Panc1 (cell line): ENCODE data around the gene MYO7B. TPM values are rescaled to one million over a fixed set of nuclear protein-coding genes. Genes with fewer than 3 reads are reported as not detected.

Experiments
- ATAC-seq: fragments of 200-7000 bp; cut with Tn5 transposase; 2 replicates; pipeline ENCODE4 v1.9.1; 2020; ENCODE audit warnings: mild to moderate bottlenecking, moderate library complexity
- BruUV-seq: library from RNA; stranded (reverse); fragments of 400-500 nt; replicated peaks from 2 replicates; lab custom pipeline; 2021; lab: Mats Ljungman, UMichigan
- CTCF ChIA-PET: fragments of 300-600 bp; sonication (Branson Sonifier 250); formaldehyde crosslinking; loops from one replicate; lab custom pipeline; 2022; ENCODE audit warnings: antibody characterized with exemption; lab: Charles Lee
- POLR2A ChIA-PET: fragments of 300-600 bp; sonication (Branson Sonifier 250); formaldehyde crosslinking; loops from one replicate; lab custom pipeline; 2022; ENCODE audit warnings: antibody characterized with exemption; lab: Charles Lee
- DNase-seq: peaks from one replicate; pipeline ENCODE4 v3.0.0-alpha.2; 2010; ENCODE audit warnings: low read depth, low spot score
- H3K27ac ChIP-seq: 2 replicates; pipeline ENCODE4 v1.5.1; 2011; ENCODE audit warnings: mild to moderate bottlenecking, low read length, inconsistent platforms
- H3K27me3 ChIP-seq: fragments of 200-500 bp; sonication (Bioruptor generic); 2 replicates; pipeline ENCODE4 v1.6.0; 2014; ENCODE audit warnings: low read length, inconsistent platforms; ENCODE audit not compliant: control insufficient read depth, insufficient read depth
- H3K36me3 ChIP-seq: fragments of 200-500 bp; sonication (Bioruptor generic); 2 replicates; pipeline ENCODE4 v1.5.1; 2014; ENCODE audit warnings: inconsistent platforms, mild to moderate bottlenecking, low read length, moderate library complexity; ENCODE audit not compliant: control insufficient read depth, insufficient read depth
- H3K4me1 ChIP-seq: 2 replicates; pipeline ENCODE4 v1.5.1; 2011; ENCODE audit warnings: inconsistent platforms, mild to moderate bottlenecking, low read length, moderate library complexity; ENCODE audit not compliant: control insufficient read depth, insufficient read depth
- H3K4me3 ChIP-seq, 2 experiments: 2 replicates each; pipeline ENCODE4 v1.5.1; 2011 to 2012; ENCODE audit warnings: low read depth in 2 of 2, low read length in 2 of 2, mild to moderate bottlenecking in 2 of 2, inconsistent platforms in 1 of 2, moderate library complexity in 1 of 2
- H3K9me3 ChIP-seq: fragments of 200-500 bp; sonication (Bioruptor generic); 2 replicates; pipeline ENCODE4 v1.5.1; 2014; ENCODE audit warnings: low read depth, mild to moderate bottlenecking, inconsistent platforms, low read length, moderate library complexity; ENCODE audit not compliant: control insufficient read depth, insufficient read depth
- POLR2AphosphoS5 ChIP-seq: IDR thresholded peaks from 2 replicates; pipeline ENCODE4 v1.6.1; 2012; ENCODE audit warnings: mild to moderate bottlenecking, low read depth, low read length, moderate library complexity
- SIN3A ChIP-seq: IDR thresholded peaks from 2 replicates; pipeline ENCODE4 v1.6.1; 2012; ENCODE audit warnings: low read depth, mild to moderate bottlenecking, low read length, moderate library complexity, borderline replicate concordance; ENCODE audit not compliant: insufficient read depth
- TCF7L2 ChIP-seq: IDR thresholded peaks from 2 replicates; pipeline ENCODE4 v1.6.1; 2011; ENCODE audit warnings: mild to moderate bottlenecking, low read depth, low read length, inconsistent platforms
- in situ Hi-C: cut with HindIII; loops from 2 replicates; pipeline ENCODE4 v1.10.0; 2016; ENCODE audit warnings: low sequenced_read_pairs, low pct_unique_long_range_greater_than_20kb
- intact Hi-C: fragments of 100-400 bp; cut with micrococcal nuclease; formaldehyde crosslinking; loops from one replicate; pipeline ENCODE4 v1.10.0; 2022; ENCODE audit not compliant: unreplicated experiment
- total RNA-seq: library from RNA; stranded (reverse); gene quantifications from one replicate; pipeline ENCODE4 v1.2.1, GENCODE V29; 2021; ENCODE audit not compliant: unreplicated experiment
- TF ChIP-seq, protein P1 (sequence below): fragments of 450-650 bp; IDR thresholded peaks from 2 replicates; pipeline ENCODE4 v1.5.1; 2017; ENCODE audit warnings: mild to moderate bottlenecking
- TF ChIP-seq, protein P2 (sequence below), 2 experiments: IDR thresholded peaks; 2 replicates each; pipeline ENCODE4 v1.6.1; 2011 to 2012; ENCODE audit warnings: low read depth in 2 of 2, control low read depth in 1 of 2, low read length in 1 of 2, mild to moderate bottlenecking in 1 of 2, moderate library complexity in 1 of 2; ENCODE audit not compliant: insufficient read depth in 1 of 2

The MYO7B gene
- total RNA-seq, 1 experiment from 2014 or later = 0.15 TPM

DNA sequence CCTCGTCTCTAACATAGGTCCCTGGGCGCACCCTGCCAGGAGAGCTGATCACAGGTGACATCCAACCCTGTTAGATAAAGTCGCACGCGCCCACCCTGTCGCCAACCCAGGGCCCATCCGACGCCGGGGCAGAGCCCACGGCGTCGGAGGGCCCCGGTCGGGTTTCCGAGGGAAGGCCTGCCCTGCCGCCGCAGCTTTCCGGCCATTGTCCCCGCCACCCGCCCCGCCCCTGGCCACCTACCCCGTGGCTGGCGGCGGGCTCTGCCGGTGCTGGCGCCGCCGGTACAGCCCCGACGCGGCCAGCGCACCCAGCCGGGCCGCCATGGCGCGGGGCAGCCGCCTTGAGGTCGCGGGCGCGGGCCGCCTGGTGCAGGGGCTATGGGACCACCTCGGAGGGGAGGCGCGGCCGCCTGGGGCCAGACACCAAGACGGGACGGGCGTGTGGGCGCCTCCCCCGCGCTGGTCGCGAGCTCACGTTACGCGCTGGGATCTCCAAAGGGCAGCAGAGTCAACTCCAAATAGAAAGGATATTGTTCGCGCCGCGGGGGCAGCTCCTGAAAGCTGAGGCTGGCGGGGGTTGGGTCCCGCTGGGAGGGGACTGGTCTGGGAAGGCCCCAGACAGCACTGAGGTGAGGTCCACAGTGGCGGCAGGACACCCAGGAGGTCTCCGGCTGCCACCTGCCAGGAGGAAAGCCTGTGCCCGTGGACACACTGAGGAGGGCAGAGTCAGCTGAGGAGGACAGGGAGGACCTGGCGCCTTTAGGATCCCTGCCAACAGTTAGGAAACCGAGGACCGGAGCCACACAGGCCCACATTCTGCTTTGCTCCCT, 128.8 kb downstream of the MYO7B start:
- TF ChIP-seq, protein P1, sequence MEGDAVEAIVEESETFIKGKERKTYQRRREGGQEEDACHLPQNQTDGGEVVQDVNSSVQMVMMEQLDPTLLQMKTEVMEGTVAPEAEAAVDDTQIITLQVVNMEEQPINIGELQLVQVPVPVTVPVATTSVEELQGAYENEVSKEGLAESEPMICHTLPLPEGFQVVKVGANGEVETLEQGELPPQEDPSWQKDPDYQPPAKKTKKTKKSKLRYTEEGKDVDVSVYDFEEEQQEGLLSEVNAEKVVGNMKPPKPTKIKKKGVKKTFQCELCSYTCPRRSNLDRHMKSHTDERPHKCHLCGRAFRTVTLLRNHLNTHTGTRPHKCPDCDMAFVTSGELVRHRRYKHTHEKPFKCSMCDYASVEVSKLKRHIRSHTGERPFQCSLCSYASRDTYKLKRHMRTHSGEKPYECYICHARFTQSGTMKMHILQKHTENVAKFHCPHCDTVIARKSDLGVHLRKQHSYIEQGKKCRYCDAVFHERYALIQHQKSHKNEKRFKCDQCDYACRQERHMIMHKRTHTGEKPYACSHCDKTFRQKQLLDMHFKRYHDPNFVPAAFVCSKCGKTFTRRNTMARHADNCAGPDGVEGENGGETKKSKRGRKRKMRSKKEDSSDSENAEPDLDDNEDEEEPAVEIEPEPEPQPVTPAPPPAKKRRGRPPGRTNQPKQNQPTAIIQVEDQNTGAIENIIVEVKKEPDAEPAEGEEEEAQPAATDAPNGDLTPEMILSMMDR = no peak
- TF ChIP-seq, protein P2, sequence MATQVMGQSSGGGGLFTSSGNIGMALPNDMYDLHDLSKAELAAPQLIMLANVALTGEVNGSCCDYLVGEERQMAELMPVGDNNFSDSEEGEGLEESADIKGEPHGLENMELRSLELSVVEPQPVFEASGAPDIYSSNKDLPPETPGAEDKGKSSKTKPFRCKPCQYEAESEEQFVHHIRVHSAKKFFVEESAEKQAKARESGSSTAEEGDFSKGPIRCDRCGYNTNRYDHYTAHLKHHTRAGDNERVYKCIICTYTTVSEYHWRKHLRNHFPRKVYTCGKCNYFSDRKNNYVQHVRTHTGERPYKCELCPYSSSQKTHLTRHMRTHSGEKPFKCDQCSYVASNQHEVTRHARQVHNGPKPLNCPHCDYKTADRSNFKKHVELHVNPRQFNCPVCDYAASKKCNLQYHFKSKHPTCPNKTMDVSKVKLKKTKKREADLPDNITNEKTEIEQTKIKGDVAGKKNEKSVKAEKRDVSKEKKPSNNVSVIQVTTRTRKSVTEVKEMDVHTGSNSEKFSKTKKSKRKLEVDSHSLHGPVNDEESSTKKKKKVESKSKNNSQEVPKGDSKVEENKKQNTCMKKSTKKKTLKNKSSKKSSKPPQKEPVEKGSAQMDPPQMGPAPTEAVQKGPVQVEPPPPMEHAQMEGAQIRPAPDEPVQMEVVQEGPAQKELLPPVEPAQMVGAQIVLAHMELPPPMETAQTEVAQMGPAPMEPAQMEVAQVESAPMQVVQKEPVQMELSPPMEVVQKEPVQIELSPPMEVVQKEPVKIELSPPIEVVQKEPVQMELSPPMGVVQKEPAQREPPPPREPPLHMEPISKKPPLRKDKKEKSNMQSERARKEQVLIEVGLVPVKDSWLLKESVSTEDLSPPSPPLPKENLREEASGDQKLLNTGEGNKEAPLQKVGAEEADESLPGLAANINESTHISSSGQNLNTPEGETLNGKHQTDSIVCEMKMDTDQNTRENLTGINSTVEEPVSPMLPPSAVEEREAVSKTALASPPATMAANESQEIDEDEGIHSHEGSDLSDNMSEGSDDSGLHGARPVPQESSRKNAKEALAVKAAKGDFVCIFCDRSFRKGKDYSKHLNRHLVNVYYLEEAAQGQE (IDR thresholded peaks at IDR 0.05; ENCODE audit: insufficient read depth in 1 of 2, low read depth in 2 of 2, low read length in 1 of 2) = no peak
- TF ChIP-seq TCF7L2 = no peak
- no peak for TF ChIP-seq POLR2AphosphoS5
- no peak for TF ChIP-seq SIN3A
- Histone ChIP-seq H3K36me3 (no peaks in the 10 kb centered on the region), H3K9me3 (no peaks in the 10 kb centered on the region), H3K4me3 (peak overlapping the region in 1 of 2 experiments; percentile 15; a peak in 1 of 4 replicates), H3K27me3 (0 out of 2 replicates have a peak, but pooled peaks cover 2% of the 10 kb centered on the region), H3K4me1 (no peaks in the 10 kb centered on the region), H3K27ac (no peak overlapping the region)
- ChIA-PET CTCF (interaction anchor here (0.7 kb wide), 1 partner anchor 73 kb away, joined by 3 read pairs; no protein-coding TSS in a partner anchor), POLR2A (interaction anchor here (0.5 kb wide), 1 partner anchor 435 kb away, joined by 4 read pairs; no protein-coding TSS in a partner anchor)
- intact Hi-C loops (no loop called here), in situ Hi-C loops (no loop called here)
- DNase-seq (no peak), ATAC-seq (no peak)
- no TSS peak for BruUV-seq

DNA sequence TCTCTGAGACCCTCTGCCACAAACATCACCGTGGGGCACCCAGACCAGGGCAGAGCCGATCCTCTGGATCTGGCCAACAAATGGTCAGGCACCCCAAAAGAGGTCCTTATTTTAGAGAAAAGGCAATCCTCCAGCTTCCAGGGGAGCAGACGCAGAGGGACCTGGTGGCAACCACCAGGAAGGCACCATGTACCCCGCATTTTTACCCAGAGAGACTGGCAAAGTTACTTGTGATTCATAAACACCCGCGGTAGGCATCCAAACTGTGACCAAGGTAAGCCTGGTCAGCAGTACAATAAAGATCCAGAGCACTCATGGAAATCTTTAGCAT, 129.4 kb downstream of the MYO7B start:
- Histone ChIP-seq H3K27me3 (0 out of 2 replicates have a peak, but pooled peaks cover 2% of the 10 kb centered on the region), H3K4me1 (no peaks in the 10 kb centered on the region), H3K36me3 (no peaks in the 10 kb centered on the region), H3K27ac (no peak overlapping the region), H3K9me3 (no peaks in the 10 kb centered on the region), H3K4me3 (no peak overlapping the region)
- intact Hi-C loops (no loop called here), in situ Hi-C loops (no loop called here)
- no peak for DNase-seq
- TF ChIP-seq, protein P2 (IDR thresholded peaks at IDR 0.05; ENCODE audit: insufficient read depth in 1 of 2, low read depth in 2 of 2, low read length in 1 of 2) = no peak
- TF ChIP-seq, protein P1 = no peak
- TF ChIP-seq SIN3A = no peak
- no peak for TF ChIP-seq TCF7L2
- TF ChIP-seq POLR2AphosphoS5 = no peak
- no TSS peak for BruUV-seq
- ChIA-PET CTCF (no interaction called here), POLR2A (no interaction called here)
- ATAC-seq = no peak
